ENCODE results near the gene GCAT. TPM values are rescaled to one million over a fixed set of nuclear protein-coding genes. Genes with fewer than 3 reads are reported as not detected.

The GCAT gene
- total RNA-seq, 2 experiments from 2014 or later, result 1.4 to 1.8 TPM

GRCh38 chr22:37775785-37776638, 31.7 kb upstream of the GCAT start:
- Histone ChIP-seq H3K27me3 (ENCODE audit: control insufficient read depth in 1 of 2, insufficient read depth in 2 of 2, low read length in 2 of 2) (no peaks in the 10 kb centered on the region), H3K4me1 (ENCODE audit: insufficient read depth, low read length) (no peaks in the 10 kb centered on the region), H3K4me3 (ENCODE audit: low read length) (no peak overlapping the region), H3K36me3 (ENCODE audit: insufficient read depth, low read length) (peaks cover 23% of the 10 kb centered on the region), H3K9me3 (ENCODE audit: control insufficient read depth in 1 of 2, insufficient read depth in 1 of 2, low read length in 2 of 2) (no peaks in the 10 kb centered on the region), H3K27ac (ENCODE audit: low read depth in 1 of 2, low read length in 2 of 2) (no peak overlapping the region)
- Mint-ChIP-seq H3K4me3 (no peak overlapping the region), H3K27ac (no peak overlapping the region), H3K9me3 (no peaks in the 10 kb centered on the region), H3K4me1 (ENCODE audit: low read depth) (no peaks in the 10 kb centered on the region), H3K36me3 (ENCODE audit: low read depth) (peaks cover 21% of the 10 kb centered on the region), H3K27me3 (no peaks in the 10 kb centered on the region)
- ATAC-seq (ENCODE audit: poor library complexity) (no peak), DNase-seq (no peak)
- TF ChIP-seq CTCF (IDR thresholded peaks at IDR 0.05), result no peak
- CTCF ChIA-PET, result no interaction called here
- intact Hi-C loops (cut with DNase I, micrococcal nuclease), result no loop called here
- POLR2A ChIA-PET, result no interaction called here

GRCh38 chr22:37776639-37777005, 31.1 kb upstream of the GCAT start:
- Mint-ChIP-seq H3K36me3 (ENCODE audit: low read depth) (peaks cover 21% of the 10 kb centered on the region), H3K4me1 (ENCODE audit: low read depth) (no peaks in the 10 kb centered on the region), H3K4me3 (no peak overlapping the region), H3K27me3 (no peaks in the 10 kb centered on the region), H3K9me3 (no peaks in the 10 kb centered on the region), H3K27ac (no peak overlapping the region)
- no peak for ATAC-seq (ENCODE audit: poor library complexity)
- Histone ChIP-seq H3K27ac (ENCODE audit: low read depth in 1 of 2, low read length in 2 of 2) (no peak overlapping the region), H3K36me3 (ENCODE audit: insufficient read depth, low read length) (peaks cover 17% of the 10 kb centered on the region), H3K4me1 (ENCODE audit: insufficient read depth, low read length) (no peaks in the 10 kb centered on the region), H3K9me3 (ENCODE audit: control insufficient read depth in 1 of 2, insufficient read depth in 1 of 2, low read length in 2 of 2) (no peaks in the 10 kb centered on the region), H3K27me3 (ENCODE audit: control insufficient read depth in 1 of 2, insufficient read depth in 2 of 2, low read length in 2 of 2) (no peaks in the 10 kb centered on the region), H3K4me3 (ENCODE audit: low read length) (no peak overlapping the region)
- no peak for TF ChIP-seq CTCF (IDR thresholded peaks at IDR 0.05)
- intact Hi-C loops (cut with DNase I, micrococcal nuclease), result no loop called here
- POLR2A ChIA-PET, result no interaction called here
- no peak for DNase-seq
- CTCF ChIA-PET, result no interaction called here

GRCh38 chr22:37777122-37777687, 30.5 kb upstream of the GCAT start:
- DNase-seq (no peak), ATAC-seq (ENCODE audit: poor library complexity) (no peak)
- TF ChIP-seq CTCF (IDR thresholded peaks at IDR 0.05), result no peak
- no peak overlapping the region for H3K4me3 ChIP-seq (ENCODE audit: low read length)
- no peak overlapping the region for H3K27ac ChIP-seq (ENCODE audit: low read depth in 1 of 2, low read length in 2 of 2)
- POLR2A ChIA-PET, result no interaction called here
- no peak overlapping the region for H3K27ac Mint-ChIP-seq
- H3K36me3 Mint-ChIP-seq (ENCODE audit: low read depth), result peaks cover 16% of the 10 kb centered on the region
- peaks cover 13% of the 10 kb centered on the region for H3K36me3 ChIP-seq (ENCODE audit: insufficient read depth, low read length)
- H3K4me3 Mint-ChIP-seq, result no peak overlapping the region
- H3K9me3 ChIP-seq (ENCODE audit: control insufficient read depth in 1 of 2, insufficient read depth in 1 of 2, low read length in 2 of 2), result no peaks in the 10 kb centered on the region
- intact Hi-C loops (cut with DNase I, micrococcal nuclease), result no loop called here
- H3K27me3 ChIP-seq (ENCODE audit: control insufficient read depth in 1 of 2, insufficient read depth in 2 of 2, low read length in 2 of 2), result no peaks in the 10 kb centered on the region
- H3K4me1 ChIP-seq (ENCODE audit: insufficient read depth, low read length), result no peaks in the 10 kb centered on the region
- no peaks in the 10 kb centered on the region for H3K4me1 Mint-ChIP-seq (ENCODE audit: low read depth)
- CTCF ChIA-PET, result no interaction called here
- H3K27me3 Mint-ChIP-seq, result no peaks in the 10 kb centered on the region
- H3K9me3 Mint-ChIP-seq, result no peaks in the 10 kb centered on the region
